HG03558 (cell line): ENCODE measurements around the gene ATXN2.
"Not testable (repeated sequence)": the region's sequence is repeated elsewhere in the genome, so short reads cannot be mapped to it uniquely, and the experiment has no call there.

Source experiments
- ATAC-seq: cut with Tn5 transposase; IDR thresholded peaks from one replicate; pipeline ENCODE4 v1.9.1; 2021; ENCODE audit warnings: moderate number of reproducible peaks; ENCODE audit not compliant: unreplicated experiment; ENCODE audit errors: extremely low read depth

ATXN2 gene

GRCh38 chr12:111578971-111579340 lies 20.2 kb downstream of the ATXN2 start:
- no peak for ATAC-seq

- no peak for ATAC-seq
Measured at GRCh38 chr12:111578276-111578970, 20.7 kb downstream of the ATXN2 start.

GRCh38 chr12:111574797-111575443 lies 24.2 kb downstream of the ATXN2 start:
- ATAC-seq: no peak

- no peak for ATAC-seq
Measured at GRCh38 chr12:111573476-111573875, 25.6 kb downstream of the ATXN2 start.

GRCh38 chr12:111570084-111570961 lies 28.8 kb downstream of the ATXN2 start:
- ATAC-seq: no peak

- no peak for ATAC-seq
Measured at GRCh38 chr12:111569363-111570083, 29.6 kb downstream of the ATXN2 start.

- not testable (repeated sequence) for ATAC-seq
Measured at GRCh38 chr12:111560844-111561243, 38.3 kb downstream of the ATXN2 start.

- ATAC-seq: no peak
Measured at GRCh38 chr12:111558107-111558376, 41.1 kb downstream of the ATXN2 start.

- no peak for ATAC-seq
Measured at GRCh38 chr12:111557271-111558106, 41.6 kb downstream of the ATXN2 start.

GRCh38 chr12:111556676-111557075 lies 42.4 kb downstream of the ATXN2 start:
- ATAC-seq: no peak

GRCh38 chr12:111555313-111555712 lies 43.8 kb downstream of the ATXN2 start:
- ATAC-seq: not testable (repeated sequence)

- no peak for ATAC-seq
Measured at GRCh38 chr12:111546758-111547383, 52.2 kb downstream of the ATXN2 start.

- ATAC-seq: no peak
Measured at GRCh38 chr12:111546171-111546570, 52.9 kb downstream of the ATXN2 start.

GRCh38 chr12:111544032-111544431 lies 55.1 kb downstream of the ATXN2 start:
- ATAC-seq: no peak

GRCh38 chr12:111532751-111533150 lies 66.4 kb downstream of the ATXN2 start:
- ATAC-seq: no peak

- no peak for ATAC-seq
Measured at GRCh38 chr12:111529424-111530368, 69.4 kb downstream of the ATXN2 start.

- no peak for ATAC-seq
Measured at GRCh38 chr12:111523587-111524167, 75.4 kb downstream of the ATXN2 start.

- ATAC-seq: no peak
Measured at GRCh38 chr12:111521801-111522200, 77.3 kb downstream of the ATXN2 start.
